Keratinocyte (primary cell): ENCODE measurements around the gene TEX22. TPM values are rescaled to one million over a fixed set of nuclear protein-coding genes. Genes with fewer than 3 reads are reported as not detected.

Experiments
- DNase-seq: peaks from one replicate; pipeline ENCODE4 v3.0.0-alpha.2; 2011; ENCODE audit warnings: low read depth, missing footprints, low spot score
- FAIRE-seq: peaks from 2 replicates; lab custom pipeline; 2011; peaks lifted over from hg19 to GRCh38; lab: Jason Lieb, UNC
- H2AFZ ChIP-seq: 2 replicates; pipeline ENCODE4 v1.6.0; 2012; ENCODE audit warnings: low read length, control low read depth, inconsistent platforms; ENCODE audit not compliant: control insufficient read depth
- H3K27ac ChIP-seq: 2 replicates; pipeline ENCODE4 v1.5.1; 2011; ENCODE audit warnings: low read length; ENCODE audit not compliant: control insufficient read depth, insufficient read depth
- H3K27me3 ChIP-seq: 3 replicates; pipeline ENCODE4 v1.6.0; 2011; ENCODE audit warnings: low read length; ENCODE audit not compliant: control insufficient read depth, insufficient read depth; ENCODE audit errors: extremely low read depth
- H3K36me3 ChIP-seq, 2 experiments: 2 replicates in 1 of 2; 3 replicates in 1 of 2; pipeline ENCODE4 v1.5.1; 2011; ENCODE audit warnings: low read length in 2 of 2, mild to moderate bottlenecking in 1 of 2; ENCODE audit not compliant: control insufficient read depth in 2 of 2, insufficient read depth in 2 of 2; ENCODE audit errors: extremely low read depth in 1 of 2
- H3K4me1 ChIP-seq: 3 replicates; pipeline ENCODE4 v1.5.1; 2011; ENCODE audit warnings: low read length; ENCODE audit not compliant: control insufficient read depth, insufficient read depth; ENCODE audit errors: extremely low read depth
- H3K4me2 ChIP-seq: 3 replicates; pipeline ENCODE4 v1.6.0; 2011; ENCODE audit warnings: low read depth, low read length; ENCODE audit not compliant: control insufficient read depth, insufficient read depth; ENCODE audit errors: extremely low read depth
- H3K4me3 ChIP-seq, 3 experiments: fragments of 200-600 bp in 1 of 3; sonication (generic) in 1 of 3; 2 replicates in 2 of 3; 3 replicates in 1 of 3; pipeline ENCODE4 v1.5.1; 2011 to 2016; ENCODE audit warnings: low read length in 3 of 3, mild to moderate bottlenecking in 3 of 3, control low read depth in 2 of 3, inconsistent platforms in 1 of 3, low read depth in 1 of 3, mixed read lengths in 1 of 3, mixed run types in 1 of 3, moderate library complexity in 1 of 3; ENCODE audit not compliant: control insufficient read depth in 2 of 3, insufficient read depth in 2 of 3; ENCODE audit errors: extremely low read depth in 1 of 3
- H3K79me2 ChIP-seq: 2 replicates; pipeline ENCODE4 v1.6.0; 2012; ENCODE audit warnings: low read length; ENCODE audit not compliant: control insufficient read depth, insufficient read depth
- H3K9ac ChIP-seq: 3 replicates; pipeline ENCODE4 v1.6.0; 2011; ENCODE audit warnings: low read length; ENCODE audit not compliant: control insufficient read depth, insufficient read depth; ENCODE audit errors: extremely low read depth
- H3K9me1 ChIP-seq: 3 replicates; pipeline ENCODE4 v1.6.0; 2011; ENCODE audit warnings: low read length; ENCODE audit not compliant: control insufficient read depth, insufficient read depth; ENCODE audit errors: extremely low read depth
- H3K9me3 ChIP-seq: 2 replicates; pipeline ENCODE4 v1.5.1; 2012; ENCODE audit warnings: low read depth, low read length; ENCODE audit not compliant: control insufficient read depth
- H4K20me1 ChIP-seq: 3 replicates; pipeline ENCODE4 v1.6.0; 2011; ENCODE audit warnings: low read length; ENCODE audit not compliant: control insufficient read depth, insufficient read depth; ENCODE audit errors: extremely low read depth
- CTCF ChIP-seq, 3 experiments: IDR thresholded peaks in 1 of 3; conservative IDR thresholded peaks in 1 of 3; optimal IDR thresholded peaks in 1 of 3; 2 replicates in 2 of 3; 3 replicates in 1 of 3; pipeline versions ENCODE3 to v1.5.1; 2011; ENCODE audit warnings: low read length in 3 of 3, mild to moderate bottlenecking in 3 of 3, moderate library complexity in 2 of 3, control low read depth in 1 of 3, inconsistent platforms in 1 of 3; ENCODE audit not compliant: insufficient read depth in 2 of 3; ENCODE audit errors: extremely low read depth in 1 of 3
- EZH2 ChIP-seq: IDR thresholded peaks from one replicate; pipeline ENCODE4 v1.6.1; 2012; ENCODE audit warnings: inconsistent platforms, mild to moderate bottlenecking, low read length, moderate library complexity
- dilution Hi-C: fragments of 300-500 bp; cut with MboI; formaldehyde crosslinking; loops from one replicate; pipeline ENCODE4 v1.7.0; 2020; ENCODE audit warnings: low sequenced_read_pairs; ENCODE audit not compliant: extremely low pct_ligation_motif_present
- polyA plus RNA-seq, 5 experiments: library from polyadenylated mRNA; depleted of rRNA in 3 of 5; stranded (reverse) in 3 of 5; stranded (forward) in 1 of 5; unstranded in 1 of 5; fragments of >200 nt; gene quantifications; 1 replicate in 1 of 5; 2 replicates in 3 of 5; 3 replicates in 1 of 5; pipeline versions ENCODE4 v1.2.1 to v1.2.3, GENCODE V29; 2011 to 2012; ENCODE audit warnings: missing spikeins in 2 of 5, low read depth in 1 of 5, low replicate concordance in 1 of 5

The TEX22 gene
- polyA plus RNA-seq, 1 donor (not counting 4 experiments of a cell fraction or from before 2014, with no cell fraction given) = 0.03 TPM

- Histone ChIP-seq H3K36me3 (peaks cover 0 to 2% of the 10 kb centered on the region in 2 experiments), H3K27ac (no peak overlapping the region), H3K9me1 (no peaks in the 10 kb centered on the region), H3K9me3 (no peaks in the 10 kb centered on the region), H3K79me2 (no peaks in the 10 kb centered on the region), H3K4me2 (no peak overlapping the region), H3K27me3 (no peaks in the 10 kb centered on the region), H2AFZ (no peak overlapping the region), H4K20me1 (peaks cover 6% of the 10 kb centered on the region), H3K4me1 (peaks cover 5% of the 10 kb centered on the region), H3K9ac (no peak overlapping the region), H3K4me3 (no peak overlapping the region)
- TF ChIP-seq CTCF (optimal IDR thresholded peaks at IDR 0.05 in 1 of 3, IDR thresholded peaks at IDR 0.05 in 1 of 3, conservative IDR thresholded peaks at IDR 0.05 in 1 of 3; ENCODE audit: extremely low read depth in 1 of 3, insufficient read depth in 2 of 3, low read length in 3 of 3) (no peak), EZH2 (no peak)
- DNase-seq (no peak), FAIRE-seq (no peak)
- dilution Hi-C loops = no loop called here
These were observed 48.3 kb upstream of the TEX22 start for GRCh38 chr14:105349992-105350391.

- Histone ChIP-seq H4K20me1 (peaks cover 6% of the 10 kb centered on the region), H3K79me2 (no peaks in the 10 kb centered on the region), H2AFZ (no peak overlapping the region), H3K4me2 (no peak overlapping the region), H3K9me1 (no peaks in the 10 kb centered on the region), H3K27me3 (no peaks in the 10 kb centered on the region), H3K9me3 (no peaks in the 10 kb centered on the region), H3K36me3 (peaks cover 0 to 5% of the 10 kb centered on the region in 2 experiments), H3K4me3 (no peak overlapping the region), H3K4me1 (peaks cover 5% of the 10 kb centered on the region), H3K27ac (no peak overlapping the region), H3K9ac (no peak overlapping the region)
- FAIRE-seq (no peak), DNase-seq (no peak)
- TF ChIP-seq EZH2 (no peak), CTCF (optimal IDR thresholded peaks at IDR 0.05 in 1 of 3, IDR thresholded peaks at IDR 0.05 in 1 of 3, conservative IDR thresholded peaks at IDR 0.05 in 1 of 3; ENCODE audit: extremely low read depth in 1 of 3, insufficient read depth in 2 of 3, low read length in 3 of 3) (no peak)
- dilution Hi-C loops = no loop called here
These were observed 47.7 kb upstream of the TEX22 start for GRCh38 chr14:105350450-105351244.
